Activated naive CD8-positive, alpha-beta T cell treated with anti-CD3 and anti-CD28 coated beads for 36 hours (primary cell): Measurements from ENCODE around the gene SLC30A4. TPM values are rescaled to one million over a fixed set of nuclear protein-coding genes. Genes with fewer than 3 reads are reported as not detected.

Experiments
- DNase-seq: peaks from one replicate; pipeline ENCODE4 v3.0.0; 2021
- H3K27ac Mint-ChIP-seq: one replicate; pipeline ENCODE4 v1.8.0; 2022; ENCODE audit warnings: mild to moderate bottlenecking, moderate library complexity, mixed read lengths
- H3K27me3 Mint-ChIP-seq: one replicate; pipeline ENCODE4 v1.8.0; 2022; ENCODE audit warnings: mild to moderate bottlenecking, mixed read lengths
- H3K36me3 Mint-ChIP-seq: one replicate; pipeline ENCODE4 v1.8.0; 2021; ENCODE audit warnings: mild to moderate bottlenecking, mixed read lengths
- H3K4me1 Mint-ChIP-seq: one replicate; pipeline ENCODE4 v1.8.0; 2021; ENCODE audit warnings: mixed read lengths
- H3K4me3 Mint-ChIP-seq: one replicate; pipeline ENCODE4 v1.8.0; 2022; ENCODE audit warnings: mild to moderate bottlenecking, moderate library complexity, mixed read lengths
- H3K9me3 Mint-ChIP-seq: one replicate; pipeline ENCODE4 v1.8.0; 2022; ENCODE audit warnings: mixed read lengths
- total RNA-seq, 2 experiments: library from RNA; stranded (reverse); gene quantifications; one replicate each; pipeline ENCODE4 v1.2.3, GENCODE V29; 2021

SLC30A4 gene
- total RNA-seq, 2 experiments from 2014 or later = 1.9 to 2.0 TPM

GRCh38 chr15:45448066-45448915, 74.3 kb downstream of the SLC30A4 start:
- Mint-ChIP-seq H3K4me3 (no peak overlapping the region), H3K9me3 (peaks cover 6% of the 10 kb centered on the region), H3K4me1 (no peaks in the 10 kb centered on the region), H3K27ac (no peak overlapping the region), H3K36me3 (no peaks in the 10 kb centered on the region), H3K27me3 (no peaks in the 10 kb centered on the region)
- no peak for DNase-seq

- Mint-ChIP-seq H3K4me3 (no peak overlapping the region), H3K27me3 (no peaks in the 10 kb centered on the region), H3K36me3 (no peaks in the 10 kb centered on the region), H3K9me3 (no peaks in the 10 kb centered on the region), H3K4me1 (no peaks in the 10 kb centered on the region), H3K27ac (no peak overlapping the region)
- no peak for DNase-seq
Measured at GRCh38 chr15:45443645-45444044, 78.9 kb downstream of the SLC30A4 start.

GRCh38 chr15:45442507-45443135, 79.9 kb downstream of the SLC30A4 start:
- no peak overlapping the region for H3K27ac Mint-ChIP-seq
- DNase-seq = no peak
- H3K27me3 Mint-ChIP-seq = no peaks in the 10 kb centered on the region
- no peaks in the 10 kb centered on the region for H3K9me3 Mint-ChIP-seq
- no peak overlapping the region for H3K4me3 Mint-ChIP-seq
- H3K4me1 Mint-ChIP-seq = no peaks in the 10 kb centered on the region
- H3K36me3 Mint-ChIP-seq = no peaks in the 10 kb centered on the region

GRCh38 chr15:45441686-45442085, 80.9 kb downstream of the SLC30A4 start:
- no peaks in the 10 kb centered on the region for H3K9me3 Mint-ChIP-seq
- H3K27me3 Mint-ChIP-seq = no peaks in the 10 kb centered on the region
- no peak overlapping the region for H3K4me3 Mint-ChIP-seq
- no peaks in the 10 kb centered on the region for H3K36me3 Mint-ChIP-seq
- DNase-seq = no peak
- no peak overlapping the region for H3K27ac Mint-ChIP-seq
- no peaks in the 10 kb centered on the region for H3K4me1 Mint-ChIP-seq

- Mint-ChIP-seq H3K9me3 (no peaks in the 10 kb centered on the region), H3K4me3 (no peak overlapping the region), H3K27me3 (no peaks in the 10 kb centered on the region), H3K36me3 (no peaks in the 10 kb centered on the region), H3K27ac (no peak overlapping the region), H3K4me1 (no peaks in the 10 kb centered on the region)
- DNase-seq = no peak
Measured at GRCh38 chr15:45441036-45441435, 81.5 kb downstream of the SLC30A4 start.

- H3K27me3 Mint-ChIP-seq = no peaks in the 10 kb centered on the region
- no peaks in the 10 kb centered on the region for H3K36me3 Mint-ChIP-seq
- H3K27ac Mint-ChIP-seq = no peak overlapping the region
- DNase-seq = no peak
- no peaks in the 10 kb centered on the region for H3K4me1 Mint-ChIP-seq
- no peak overlapping the region for H3K4me3 Mint-ChIP-seq
- no peaks in the 10 kb centered on the region for H3K9me3 Mint-ChIP-seq
Measured at GRCh38 chr15:45439521-45440260, 82.9 kb downstream of the SLC30A4 start.

GRCh38 chr15:45435124-45435903, 87.2 kb downstream of the SLC30A4 start:
- H3K4me3 Mint-ChIP-seq = no peak overlapping the region
- no peaks in the 10 kb centered on the region for H3K36me3 Mint-ChIP-seq
- DNase-seq = no peak
- no peaks in the 10 kb centered on the region for H3K9me3 Mint-ChIP-seq
- H3K4me1 Mint-ChIP-seq = peaks cover 5% of the 10 kb centered on the region
- no peak overlapping the region for H3K27ac Mint-ChIP-seq
- H3K27me3 Mint-ChIP-seq = peaks cover 12% of the 10 kb centered on the region

- H3K27ac Mint-ChIP-seq = no peak overlapping the region
- H3K36me3 Mint-ChIP-seq = no peaks in the 10 kb centered on the region
- H3K4me1 Mint-ChIP-seq = peaks cover 5% of the 10 kb centered on the region
- no peak overlapping the region for H3K4me3 Mint-ChIP-seq
- no peak for DNase-seq
- peaks cover 12% of the 10 kb centered on the region for H3K27me3 Mint-ChIP-seq
- no peaks in the 10 kb centered on the region for H3K9me3 Mint-ChIP-seq
Measured at GRCh38 chr15:45434078-45434567, 88.4 kb downstream of the SLC30A4 start.

GRCh38 chr15:45431511-45431910, 91.0 kb downstream of the SLC30A4 start:
- Mint-ChIP-seq H3K27ac (no peak overlapping the region), H3K4me1 (peaks cover 5% of the 10 kb centered on the region), H3K4me3 (no peak overlapping the region), H3K36me3 (no peaks in the 10 kb centered on the region), H3K27me3 (peaks cover 14% of the 10 kb centered on the region), H3K9me3 (no peaks in the 10 kb centered on the region)
- no peak for DNase-seq

- H3K27ac Mint-ChIP-seq = no peak overlapping the region
- H3K27me3 Mint-ChIP-seq = peaks cover 14% of the 10 kb centered on the region
- peak overlapping the region; percentile 37 for H3K4me3 Mint-ChIP-seq
- peak; percentile 84 for DNase-seq
- no peaks in the 10 kb centered on the region for H3K36me3 Mint-ChIP-seq
- H3K4me1 Mint-ChIP-seq = peaks cover 5% of the 10 kb centered on the region
- H3K9me3 Mint-ChIP-seq = no peaks in the 10 kb centered on the region
Measured at GRCh38 chr15:45429941-45430792, 92.4 kb downstream of the SLC30A4 start.

Other genes with a start within 250 kb of the SLC30A4 start
- gene GATM, start 144.2 kb downstream of the SLC30A4 start, total RNA-seq = 1 to 10 TPM; 4.9 to 5.0 TPM
- 10 to 100 TPM; 49.2 to 49.7 TPM for gene BLOC1S6, start 64.6 kb upstream of the SLC30A4 start, total RNA-seq
- gene SQOR, start 112.3 kb upstream of the SLC30A4 start, total RNA-seq = 10 to 100 TPM; 54.6 to 57.0 TPM